ENCODE results near the gene HPN.

The HPN gene

GRCh38 chr19:35065574-35065973, 24.1 kb downstream of the HPN start:
- no peak for DNase-seq

GRCh38 chr19:35066121-35066520, 24.6 kb downstream of the HPN start:
- no peak for DNase-seq

- DNase-seq: peak; percentile 42
Measured at GRCh38 chr19:35066691-35067563, 25.4 kb downstream of the HPN start.

- DNase-seq: no peak
Measured at GRCh38 chr19:35068941-35069634, 27.6 kb downstream of the HPN start.

- no peak for DNase-seq
Measured at GRCh38 chr19:35069696-35070095, 28.2 kb downstream of the HPN start.

- DNase-seq: no peak
Measured at GRCh38 chr19:35070471-35070870, 28.9 kb downstream of the HPN start.

- DNase-seq: no peak
Measured at GRCh38 chr19:35073516-35073915, 32.0 kb downstream of the HPN start.

GRCh38 chr19:35073941-35074340, 32.4 kb downstream of the HPN start:
- DNase-seq: no peak

- no peak for DNase-seq
Measured at GRCh38 chr19:35074426-35075201, 33.1 kb downstream of the HPN start.

GRCh38 chr19:35075202-35076025, 33.9 kb downstream of the HPN start:
- no peak for DNase-seq

- DNase-seq: no peak
Measured at GRCh38 chr19:35076026-35076370, 34.5 kb downstream of the HPN start.

GRCh38 chr19:35076657-35077056, 35.1 kb downstream of the HPN start:
- no peak for DNase-seq

GRCh38 chr19:35077411-35078223, 36.1 kb downstream of the HPN start:
- no peak for DNase-seq

- DNase-seq: no peak
Measured at GRCh38 chr19:35079826-35080225, 38.3 kb downstream of the HPN start.

GRCh38 chr19:35080613-35081170, 39.2 kb downstream of the HPN start:
- DNase-seq: no peak

GRCh38 chr19:35081201-35081600, 39.7 kb downstream of the HPN start:
- DNase-seq: no peak

- DNase-seq: no peak
Measured at GRCh38 chr19:35083691-35084508, 42.4 kb downstream of the HPN start.

- DNase-seq: no peak
Measured at GRCh38 chr19:35084509-35084762, 42.9 kb downstream of the HPN start.

GRCh38 chr19:35085947-35086346, 44.4 kb downstream of the HPN start:
- no peak for DNase-seq

- DNase-seq: no peak
Measured at GRCh38 chr19:35086455-35086854, 44.9 kb downstream of the HPN start.

GRCh38 chr19:35087393-35087792, 45.9 kb downstream of the HPN start:
- DNase-seq: no peak

All from NCI-H774 (cell line).